Astrocyte (in vitro differentiated cells and primary cell): ENCODE measurements around the gene SNX8.

Experiments used
- CTCF ChIP-seq: IDR thresholded peaks from 2 replicates; pipeline ENCODE4 v1.5.1; 2011; ENCODE audit warnings: low read depth, mild to moderate bottlenecking, inconsistent platforms, low read length, moderate library complexity; ENCODE audit not compliant: insufficient read depth
- EZH2 ChIP-seq: IDR thresholded peaks from 2 replicates; pipeline ENCODE4 v1.6.1; 2012; ENCODE audit warnings: mild to moderate bottlenecking, low read length, inconsistent platforms; ENCODE audit not compliant: insufficient read depth

GRCh38 chr7:2331707-2332106, 17.5 kb upstream of the SNX8 start:
- TF ChIP-seq CTCF, result no peak
- TF ChIP-seq EZH2, result no peak
